ENCODE data around the gene VWA7. TPM values are rescaled to one million over a fixed set of nuclear protein-coding genes. Genes with fewer than 3 reads are reported as not detected.

VWA7 gene
- total RNA-seq, 2 donors from 2014 or later: 0.64 to 0.95 TPM

DNA sequence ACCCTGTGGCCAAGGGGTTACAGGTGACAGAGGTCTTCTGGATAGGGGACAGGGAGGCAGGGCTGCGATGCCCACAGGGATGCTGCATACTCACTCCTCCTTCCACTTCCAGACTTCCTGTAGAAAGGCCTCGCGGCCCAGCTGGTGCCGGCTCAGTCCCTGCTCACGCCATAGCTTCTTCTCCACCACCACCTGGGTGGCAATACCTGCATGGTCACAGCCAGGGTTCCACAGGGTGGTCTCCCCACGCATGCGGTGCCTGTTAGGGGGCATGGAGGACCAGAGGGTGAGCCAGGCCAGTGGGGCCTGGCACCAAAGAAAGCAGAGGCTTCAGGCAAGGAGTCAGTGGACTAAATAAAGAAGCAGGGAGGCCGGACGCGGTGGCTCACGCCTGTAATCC lies 8.3 kb upstream of the VWA7 start:
- Mint-ChIP-seq H3K4me1 (no peaks in the 10 kb centered on the region), H3K36me3 (ENCODE audit: low read depth) (peaks cover 50% of the 10 kb centered on the region), H3K27ac (no peak overlapping the region), H3K27me3 (ENCODE audit: insufficient read depth) (no peaks in the 10 kb centered on the region), H3K4me3 (no peak overlapping the region), H3K9me3 (no peaks in the 10 kb centered on the region)
- Histone ChIP-seq H3K27me3 (ENCODE audit: control insufficient read depth, insufficient read depth, low read length, poor library complexity, severe bottlenecking) (no peaks in the 10 kb centered on the region), H3K27ac (ENCODE audit: low read depth, low read length) (no peak overlapping the region), H3K9ac (ENCODE audit: extremely low read depth, low read length, poor library complexity, severe bottlenecking) (no peak overlapping the region), H3K36me3 (ENCODE audit: control insufficient read depth, insufficient read depth, low read length) (peaks cover 62% of the 10 kb centered on the region), H3K4me3 (ENCODE audit: low read length) (no peak overlapping the region), H3K4me1 (ENCODE audit: control insufficient read depth, insufficient read depth, low read length) (no peaks in the 10 kb centered on the region), H3K9me3 (ENCODE audit: control insufficient read depth, low read length) (no peaks in the 10 kb centered on the region)
- 96 to 97% methylated on average over 10 to 11 of the region's 11 CpGs for WGBS, 2 experiments (ENCODE audit: insufficient coverage in 1 of 2, insufficient read length in 1 of 2)
- TF ChIP-seq, protein P1, sequence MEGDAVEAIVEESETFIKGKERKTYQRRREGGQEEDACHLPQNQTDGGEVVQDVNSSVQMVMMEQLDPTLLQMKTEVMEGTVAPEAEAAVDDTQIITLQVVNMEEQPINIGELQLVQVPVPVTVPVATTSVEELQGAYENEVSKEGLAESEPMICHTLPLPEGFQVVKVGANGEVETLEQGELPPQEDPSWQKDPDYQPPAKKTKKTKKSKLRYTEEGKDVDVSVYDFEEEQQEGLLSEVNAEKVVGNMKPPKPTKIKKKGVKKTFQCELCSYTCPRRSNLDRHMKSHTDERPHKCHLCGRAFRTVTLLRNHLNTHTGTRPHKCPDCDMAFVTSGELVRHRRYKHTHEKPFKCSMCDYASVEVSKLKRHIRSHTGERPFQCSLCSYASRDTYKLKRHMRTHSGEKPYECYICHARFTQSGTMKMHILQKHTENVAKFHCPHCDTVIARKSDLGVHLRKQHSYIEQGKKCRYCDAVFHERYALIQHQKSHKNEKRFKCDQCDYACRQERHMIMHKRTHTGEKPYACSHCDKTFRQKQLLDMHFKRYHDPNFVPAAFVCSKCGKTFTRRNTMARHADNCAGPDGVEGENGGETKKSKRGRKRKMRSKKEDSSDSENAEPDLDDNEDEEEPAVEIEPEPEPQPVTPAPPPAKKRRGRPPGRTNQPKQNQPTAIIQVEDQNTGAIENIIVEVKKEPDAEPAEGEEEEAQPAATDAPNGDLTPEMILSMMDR (conservative IDR thresholded peaks at IDR 0.05): no peak
- DNase-seq: no peak

DNA sequence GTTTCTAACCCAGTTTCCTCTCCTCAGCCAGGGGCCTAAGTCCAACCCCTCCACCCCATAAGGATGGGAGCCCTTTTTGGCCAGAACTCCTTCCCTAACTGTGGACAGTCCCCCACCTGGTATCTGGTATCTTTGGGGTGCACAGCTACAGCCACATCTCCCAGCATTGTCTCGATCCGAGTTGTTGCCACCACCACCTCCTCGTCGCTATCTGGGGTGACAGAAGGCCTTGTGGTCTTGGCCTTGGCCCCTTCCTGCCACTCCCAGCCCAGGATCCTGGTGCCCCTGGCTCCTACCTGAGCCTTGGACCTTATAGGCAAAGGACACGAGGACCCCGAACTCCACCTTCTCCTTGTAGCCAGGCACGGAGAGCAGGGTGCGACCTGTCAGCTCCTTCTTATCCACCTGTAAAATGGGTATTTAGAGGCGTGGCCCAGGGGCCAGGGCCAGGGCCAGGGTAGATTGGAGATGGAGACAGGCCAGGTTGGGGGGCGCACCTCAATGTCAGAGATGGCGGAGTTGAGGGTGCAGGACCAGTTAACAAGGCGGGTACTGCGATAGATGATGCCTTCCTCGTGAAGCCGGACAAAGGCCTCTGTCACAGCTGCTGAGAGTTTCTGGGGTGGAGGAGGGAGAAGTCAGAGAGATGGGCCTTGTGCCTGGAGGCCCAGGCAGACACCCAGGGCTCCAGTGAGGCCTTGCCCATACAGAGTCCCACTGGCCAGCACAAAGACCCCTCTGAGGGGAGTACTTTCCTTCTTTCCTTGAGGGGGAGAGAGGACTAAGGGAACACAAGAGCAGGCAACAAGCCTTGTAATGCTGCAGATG lies 7.2 kb upstream of the VWA7 start:
- no peaks in the 10 kb centered on the region for H3K9me3 ChIP-seq (ENCODE audit: control insufficient read depth, low read length)
- no peaks in the 10 kb centered on the region for H3K27me3 Mint-ChIP-seq (ENCODE audit: insufficient read depth)
- no peaks in the 10 kb centered on the region for H3K27me3 ChIP-seq (ENCODE audit: control insufficient read depth, insufficient read depth, low read length, poor library complexity, severe bottlenecking)
- no peak overlapping the region for H3K4me3 ChIP-seq (ENCODE audit: low read length)
- TF ChIP-seq, protein P1 (conservative IDR thresholded peaks at IDR 0.05): no peak
- no peaks in the 10 kb centered on the region for H3K4me1 Mint-ChIP-seq
- no peaks in the 10 kb centered on the region for H3K9me3 Mint-ChIP-seq
- peaks cover 46% of the 10 kb centered on the region for H3K36me3 Mint-ChIP-seq (ENCODE audit: low read depth)
- no peak overlapping the region for H3K27ac Mint-ChIP-seq
- no peak overlapping the region for H3K4me3 Mint-ChIP-seq
- no peak overlapping the region for H3K27ac ChIP-seq (ENCODE audit: low read depth, low read length)
- no peak overlapping the region for H3K9ac ChIP-seq (ENCODE audit: extremely low read depth, low read length, poor library complexity, severe bottlenecking)
- no peak for DNase-seq
- peaks cover 55% of the 10 kb centered on the region for H3K36me3 ChIP-seq (ENCODE audit: control insufficient read depth, insufficient read depth, low read length)
- 95% methylated on average over 12 to 15 of the region's 15 CpGs for WGBS, 2 experiments (ENCODE audit: insufficient coverage in 1 of 2, insufficient read length in 1 of 2)
- no peaks in the 10 kb centered on the region for H3K4me1 ChIP-seq (ENCODE audit: control insufficient read depth, insufficient read depth, low read length)

DNA sequence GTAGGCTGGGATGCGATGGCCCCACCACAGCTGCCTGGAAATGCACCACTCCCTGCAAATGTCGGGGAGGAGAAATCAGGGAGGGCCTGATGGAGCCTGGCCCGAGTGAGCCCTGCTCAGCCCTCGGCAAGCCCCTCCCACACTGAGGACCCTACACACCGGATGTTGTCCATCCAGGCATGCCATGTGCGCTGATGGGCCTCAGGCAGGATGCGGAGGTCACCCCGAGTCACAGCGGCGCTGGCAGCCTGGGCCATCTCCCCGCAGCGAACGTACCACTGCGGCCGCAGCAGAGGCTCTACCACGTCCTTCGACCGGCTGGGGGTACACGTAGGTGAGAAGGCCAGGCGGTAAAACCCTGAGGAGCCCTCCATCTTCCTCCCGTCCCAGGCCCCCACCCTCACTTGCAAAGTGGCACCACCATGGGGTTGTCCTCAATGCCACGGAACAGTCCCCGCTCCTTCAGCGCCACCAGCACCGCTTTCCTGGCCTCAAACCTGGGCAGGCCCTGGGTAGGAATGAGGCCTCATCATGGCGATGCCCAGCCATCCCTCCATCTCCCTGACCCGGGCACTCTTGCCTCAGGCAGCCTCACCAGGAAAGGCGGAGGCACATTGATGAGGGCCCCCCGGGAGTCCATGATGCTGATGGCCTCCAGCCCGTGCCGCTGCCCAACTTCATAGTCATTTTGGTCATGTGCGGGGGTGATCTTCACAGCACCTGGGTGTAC lies 5.2 kb upstream of the VWA7 start:
- Mint-ChIP-seq H3K9me3 (no peaks in the 10 kb centered on the region), H3K36me3 (ENCODE audit: low read depth) (peaks cover 48% of the 10 kb centered on the region), H3K27ac (no peak overlapping the region), H3K4me1 (no peaks in the 10 kb centered on the region), H3K4me3 (no peak overlapping the region), H3K27me3 (ENCODE audit: insufficient read depth) (no peaks in the 10 kb centered on the region)
- Histone ChIP-seq H3K9ac (ENCODE audit: extremely low read depth, low read length, poor library complexity, severe bottlenecking) (no peak overlapping the region), H3K9me3 (ENCODE audit: control insufficient read depth, low read length) (no peaks in the 10 kb centered on the region), H3K4me3 (ENCODE audit: low read length) (no peak overlapping the region), H3K27ac (ENCODE audit: low read depth, low read length) (no peak overlapping the region), H3K4me1 (ENCODE audit: control insufficient read depth, insufficient read depth, low read length) (no peaks in the 10 kb centered on the region), H3K36me3 (ENCODE audit: control insufficient read depth, insufficient read depth, low read length) (peaks cover 56% of the 10 kb centered on the region), H3K27me3 (ENCODE audit: control insufficient read depth, insufficient read depth, low read length, poor library complexity, severe bottlenecking) (no peaks in the 10 kb centered on the region)
- TF ChIP-seq, protein P1 (conservative IDR thresholded peaks at IDR 0.05): no peak
- WGBS, 2 experiments (ENCODE audit: insufficient coverage in 1 of 2, insufficient read length in 1 of 2): 96 to 97% methylated on average over 26 to 32 of the region's 32 CpGs
- no peak for DNase-seq
